ENCODE results near the gene OTOP3.

Gene OTOP3

GRCh38 chr17:74971842-74972106, 36.1 kb downstream of the OTOP3 start:
- Histone ChIP-seq H3K4me3 (peak overlapping the region; percentile 70), H3K27ac (peak overlapping the region; percentile 10 to 19)
- no peak for TF ChIP-seq CTCF (IDR thresholded peaks at IDR 0.05)
- no peak for DNase-seq (ENCODE audit: low spot score)

- H3K27ac ChIP-seq: peak within 1 kb of the TSS; percentile 10 to 19
- TF ChIP-seq CTCF (IDR thresholded peaks at IDR 0.05): no peak
- DNase-seq (ENCODE audit: low spot score): no peak
Observed at GRCh38 chr17:74972107-74972972, 36.6 kb downstream of the OTOP3 start, which contains the start of gene HID1. Gene HID1 (minus strand): TSS chr17:74972759. CDS start chr17:74972656, 103 bp downstream.

GRCh38 chr17:74972973-74973328, 37.3 kb downstream of the OTOP3 start:
- peak overlapping the region; percentile 70 for H3K4me3 ChIP-seq

More at GRCh38 chr17:74972107-74972972, 36.6 kb downstream of the OTOP3 start, which contains the start of gene HID1:
- peak within 1 kb of the TSS; percentile 70 for H3K4me3 ChIP-seq

GRCh38 chr17:74975943-74976342, 40.2 kb downstream of the OTOP3 start:
- Histone ChIP-seq H3K27ac (no peak overlapping the region), H3K4me3 (no peak overlapping the region)
- no peak for DNase-seq (ENCODE audit: low spot score)
- TF ChIP-seq CTCF (IDR thresholded peaks at IDR 0.05): no peak

More at GRCh38 chr17:74972973-74973328, 37.3 kb downstream of the OTOP3 start:
- peak overlapping the region in 1 of 2 donors; percentile 19 for H3K27ac ChIP-seq
- TF ChIP-seq CTCF (IDR thresholded peaks at IDR 0.05): no peak
- DNase-seq (ENCODE audit: low spot score): no peak

- Histone ChIP-seq H3K4me3 (no peak overlapping the region), H3K27ac (no peak overlapping the region)
- no peak for DNase-seq (ENCODE audit: low spot score)
- no peak for TF ChIP-seq CTCF (IDR thresholded peaks at IDR 0.05)
Observed at GRCh38 chr17:74977802-74978201, 42.1 kb downstream of the OTOP3 start.

GRCh38 chr17:74978240-74978639, 42.5 kb downstream of the OTOP3 start:
- no peak for TF ChIP-seq CTCF (IDR thresholded peaks at IDR 0.05)
- Histone ChIP-seq H3K27ac (no peak overlapping the region), H3K4me3 (no peak overlapping the region)
- no peak for DNase-seq (ENCODE audit: low spot score)

Measured in coronary artery (tissue), 2 donors.